GM23338 (cell line): Measurements from ENCODE around the gene UBAP2. TPM values are rescaled to one million over a fixed set of nuclear protein-coding genes. Genes with fewer than 3 reads are reported as not detected.

Source experiments
- ATAC-seq: fragments of 200-7000 bp; cut with Tn5 transposase; 3 replicates; pipeline ENCODE4 v1.9.1; 2020
- DNase-seq: peaks from one replicate; pipeline ENCODE4 v3.0.0-alpha.2; 2015; ENCODE audit warnings: low spot score
- H2AFZ ChIP-seq: fragments of 200-600 bp; sonication (generic); 2 replicates; pipeline ENCODE4 v1.8.0; 2016; ENCODE audit warnings: antibody characterized with exemption, mild to moderate bottlenecking, moderate library complexity
- H3F3A ChIP-seq: fragments of 200-600 bp; sonication (generic); replicated peaks from 2 replicates; pipeline ENCODE4 v1.8.0; 2017; ENCODE audit warnings: antibody characterized with exemption, mixed run types, low read depth
- H3K27ac ChIP-seq: fragments of 200-600 bp; sonication (generic); 2 replicates; pipeline ENCODE4 v1.6.1; 2016; ENCODE audit warnings: low read depth
- H3K27me3 ChIP-seq: fragments of 200-600 bp; sonication (generic); 2 replicates; pipeline ENCODE4 v1.8.0; 2016; ENCODE audit warnings: mild to moderate bottlenecking, mixed run types, moderate library complexity; ENCODE audit not compliant: insufficient read depth
- H3K36me3 ChIP-seq: fragments of 200-600 bp; sonication (generic); 2 replicates; pipeline ENCODE4 v1.8.0; 2016; ENCODE audit warnings: mild to moderate bottlenecking; ENCODE audit not compliant: insufficient read depth
- H3K4me1 ChIP-seq: fragments of 200-600 bp; sonication (generic); 2 replicates; pipeline ENCODE4 v1.8.0; 2016; ENCODE audit warnings: mild to moderate bottlenecking, moderate library complexity; ENCODE audit not compliant: insufficient read depth
- H3K4me2 ChIP-seq: fragments of 200-600 bp; sonication (generic); 2 replicates; pipeline ENCODE4 v1.7.1; 2017; ENCODE audit warnings: mixed run types
- H3K4me3 ChIP-seq: fragments of 200-600 bp; sonication (generic); 2 replicates; pipeline ENCODE4 v1.6.1; 2016; ENCODE audit warnings: mixed run types
- H3K79me2 ChIP-seq: fragments of 200-600 bp; sonication (generic); replicated peaks from 2 replicates; pipeline ENCODE4 v1.8.0; 2017; ENCODE audit warnings: mild to moderate bottlenecking; ENCODE audit not compliant: insufficient read depth
- H3K9me2 ChIP-seq: fragments of 200-600 bp; sonication (generic); 2 replicates; pipeline ENCODE4 v1.8.0; 2017; ENCODE audit not compliant: insufficient read depth
- H4K20me1 ChIP-seq: fragments of 200-600 bp; sonication (generic); replicated peaks from 2 replicates; pipeline ENCODE4 v1.8.0; 2017; ENCODE audit warnings: mild to moderate bottlenecking; ENCODE audit not compliant: insufficient read depth
- H3K27ac Mint-ChIP-seq: 2 replicates; pipeline ENCODE4 v1.8.0; 2020; ENCODE audit warnings: inconsistent platforms, mild to moderate bottlenecking, moderate library complexity, mixed read lengths
- H3K27me3 Mint-ChIP-seq: 3 replicates; pipeline ENCODE4 v1.8.0; 2022; ENCODE audit warnings: low read depth, mild to moderate bottlenecking, moderate library complexity, mixed read lengths, inconsistent platforms; ENCODE audit not compliant: insufficient read depth, poor library complexity
- H3K36me3 Mint-ChIP-seq: 3 replicates; pipeline ENCODE4 v1.8.0; 2021; ENCODE audit warnings: low read depth, mild to moderate bottlenecking, inconsistent platforms, moderate library complexity, mixed read lengths
- H3K4me1 Mint-ChIP-seq: 3 replicates; pipeline ENCODE4 v1.8.0; 2020; ENCODE audit warnings: mild to moderate bottlenecking, inconsistent platforms, mixed read lengths
- H3K4me3 Mint-ChIP-seq: 3 replicates; pipeline ENCODE4 v1.8.0; 2021; ENCODE audit warnings: moderate library complexity, mild to moderate bottlenecking, inconsistent platforms, mixed read lengths
- H3K9me3 Mint-ChIP-seq: 3 replicates; pipeline ENCODE4 v1.8.0; 2020; ENCODE audit warnings: moderate library complexity, mild to moderate bottlenecking, inconsistent platforms, mixed read lengths
- CREB1 ChIP-seq: fragments of 250-450 bp; sonication (Bioruptor Pico); IDR thresholded peaks from 2 replicates; pipeline ENCODE4 v1.5.0; 2020; ENCODE audit warnings: low read depth, mild to moderate bottlenecking, moderate library complexity
- CTCF ChIP-seq, 2 experiments: fragments of 200-600 bp in 1 of 2; sonication (generic) in 1 of 2; conservative IDR thresholded peaks; 2 replicates each; pipeline versions ENCODE4 v1.5.1 to v1.6.1; 2016 to 2017; ENCODE audit warnings: antibody characterized with exemption in 2 of 2, low read depth in 2 of 2, mild to moderate bottlenecking in 2 of 2, moderate library complexity in 1 of 2
- ETS1 ChIP-seq: IDR thresholded peaks from 2 replicates; pipeline ENCODE4 v1.6.1; 2016; ENCODE audit warnings: antibody characterized with exemption
- EZH2 ChIP-seq: fragments of 200-600 bp; sonication (generic); IDR thresholded peaks from one replicate; pipeline ENCODE4 v1.8.0; 2017; ENCODE audit warnings: antibody characterized with exemption, mild to moderate bottlenecking, low read depth; ENCODE audit not compliant: unreplicated experiment
- EZH2phosphoT487 ChIP-seq: fragments of 200-600 bp; sonication (generic); IDR thresholded peaks from one replicate; pipeline ENCODE4 v1.8.1; 2018; ENCODE audit warnings: antibody characterized with exemption; ENCODE audit not compliant: unreplicated experiment
- JUNB ChIP-seq: IDR thresholded peaks from one replicate; pipeline ENCODE4 v1.6.1; 2016; ENCODE audit warnings: antibody characterized with exemption; ENCODE audit not compliant: unreplicated experiment
- NANOG ChIP-seq: IDR thresholded peaks from 2 replicates; pipeline ENCODE4 v1.6.1; 2016; ENCODE audit warnings: antibody characterized with exemption, borderline replicate concordance
- POLR2AphosphoS5 ChIP-seq: IDR thresholded peaks from 2 replicates; pipeline ENCODE4 v1.6.1; 2016; ENCODE audit warnings: antibody characterized with exemption, low read depth
- REST ChIP-seq: IDR thresholded peaks from one replicate; pipeline ENCODE4 v1.6.1; 2018; ENCODE audit warnings: antibody characterized with exemption; ENCODE audit not compliant: unreplicated experiment
- STAT1 ChIP-seq: IDR thresholded peaks from one replicate; pipeline ENCODE4 v1.6.1; 2016; ENCODE audit warnings: antibody characterized with exemption; ENCODE audit not compliant: unreplicated experiment
- ZNF114 ChIP-seq: fragments of 250-450 bp; sonication (Bioruptor Pico); IDR thresholded peaks from 2 replicates; pipeline ENCODE4 v1.5.0; 2020; ENCODE audit warnings: mild to moderate bottlenecking, moderate library complexity
- ZNF331 ChIP-seq: fragments of 250-450 bp; sonication (Bioruptor Pico); IDR thresholded peaks from 2 replicates; pipeline ENCODE4 v1.5.0; 2020; ENCODE audit warnings: low read depth, mild to moderate bottlenecking, moderate library complexity
- ZNF462 ChIP-seq: fragments of 250-450 bp; sonication (Bioruptor Pico); IDR thresholded peaks from 2 replicates; pipeline ENCODE4 v1.5.0; 2020; ENCODE audit warnings: mild to moderate bottlenecking, moderate library complexity
- polyA plus RNA-seq: library from polyadenylated mRNA; unstranded; fragments of >200 nt; fragmentation: Nextera tagmentation; extraction: Ambion mirVana; gene quantifications from 2 replicates; pipeline ENCODE4 v1.2.1, GENCODE V29; 2016
- total RNA-seq: library from RNA; depleted of rRNA; stranded (reverse); fragments of >200 nt; shearing (Covaris generic); gene quantifications from 2 replicates; pipeline ENCODE4 v1.2.3, GENCODE V29; 2014

The UBAP2 gene
- total and polyA plus RNA-seq, 2 experiments from 2014 or later, result 47.4 to 56.4 TPM

- Mint-ChIP-seq H3K27me3 (no peaks in the 10 kb centered on the region), H3K36me3 (peaks cover 33% of the 10 kb centered on the region), H3K4me3 (no peak overlapping the region), H3K27ac (no peak overlapping the region), H3K9me3 (no peaks in the 10 kb centered on the region), H3K4me1 (no peaks in the 10 kb centered on the region)
- H3K4me2 ChIP-seq, result no peak overlapping the region
- no peaks in the 10 kb centered on the region for H3K27me3 ChIP-seq
- H3K4me3 ChIP-seq, result no peak overlapping the region
- H3K79me2 ChIP-seq, result peaks cover 32% of the 10 kb centered on the region
- no peaks in the 10 kb centered on the region for H3K4me1 ChIP-seq
- peaks cover 26% of the 10 kb centered on the region; the same call in 1 of the 2 replicates for H3K36me3 ChIP-seq
- peaks cover 13% of the 10 kb centered on the region for H4K20me1 ChIP-seq
- H3K27ac ChIP-seq, result no peak overlapping the region
- H3K9me2 ChIP-seq, result no peaks in the 10 kb centered on the region
- no peaks in the 10 kb centered on the region; the same call in 1 of the 2 replicates for H3F3A ChIP-seq
- TF ChIP-seq ZNF462 (CRISPR knock-in tag), result no peak
- TF ChIP-seq NANOG, result no peak
- no peak for TF ChIP-seq ZNF331 (CRISPR knock-in tag)
- no peak for TF ChIP-seq JUNB
- TF ChIP-seq POLR2AphosphoS5, result no peak
- no peak for TF ChIP-seq REST
- no peak for TF ChIP-seq ZNF114 (CRISPR knock-in tag)
- no peak for TF ChIP-seq EZH2phosphoT487
- no peak for TF ChIP-seq EZH2
- TF ChIP-seq CREB1 (CRISPR knock-in tag), result no peak
- no peak for TF ChIP-seq STAT1
- no peak for TF ChIP-seq CTCF (conservative IDR thresholded peaks at IDR 0.05; ENCODE audit: low read depth in 2 of 2)
- no peak for TF ChIP-seq ETS1
- no peak overlapping the region for H2AFZ ChIP-seq
- no peak for DNase-seq
- no peak for ATAC-seq
These were observed 56.1 kb downstream of the UBAP2 start for GRCh38 chr9:33992632-33993031.
